H9 (cell line): ENCODE measurements around the gene AFF2. TPM values are rescaled to one million over a fixed set of nuclear protein-coding genes. Genes with fewer than 3 reads are reported as not detected.
A peak's percentile ranks its signal among the peaks of the same experiment; 100 is the strongest.

Source experiments
- DNase-seq: peaks from one replicate; pipeline ENCODE4 v3.0.0-alpha.2; 2017
- H2AFZ ChIP-seq: one replicate; pipeline ENCODE4 v1.6.1; 2013; ENCODE audit warnings: mild to moderate bottlenecking, low read length, control low read depth, moderate library complexity
- H2AK5ac ChIP-seq: 2 replicates; pipeline ENCODE4 v1.6.1; 2013; ENCODE audit warnings: low read length, control low read depth, mixed read lengths; ENCODE audit not compliant: insufficient read length
- H2BK120ac ChIP-seq: one replicate; pipeline ENCODE4 v1.6.1; 2013; ENCODE audit warnings: low read depth, mild to moderate bottlenecking, low read length, control low read depth, inconsistent platforms; ENCODE audit not compliant: poor library complexity, severe bottlenecking
- H2BK12ac ChIP-seq: 2 replicates; pipeline ENCODE4 v1.6.1; 2013; ENCODE audit warnings: low read length, control low read depth, mixed read lengths, low read depth; ENCODE audit not compliant: insufficient read length
- H2BK15ac ChIP-seq: 2 replicates; pipeline ENCODE4 v1.6.1; 2013; ENCODE audit warnings: low read depth, low read length, control low read depth
- H2BK20ac ChIP-seq: one replicate; pipeline ENCODE4 v1.6.1; 2013; ENCODE audit warnings: low read depth, mild to moderate bottlenecking, low read length, control low read depth, inconsistent platforms; ENCODE audit not compliant: poor library complexity, severe bottlenecking
- H2BK5ac ChIP-seq: 2 replicates; pipeline ENCODE4 v1.6.1; 2013; ENCODE audit warnings: low read length, control low read depth, mixed read lengths; ENCODE audit not compliant: insufficient read length
- H3K14ac ChIP-seq: 2 replicates; pipeline ENCODE4 v1.6.1; 2013; ENCODE audit warnings: low read length, control low read depth; ENCODE audit not compliant: insufficient read depth
- H3K18ac ChIP-seq: 2 replicates; pipeline ENCODE4 v1.6.1; 2013; ENCODE audit warnings: low read depth, mild to moderate bottlenecking, mixed read lengths, low read length, control low read depth; ENCODE audit not compliant: insufficient read length
- H3K23ac ChIP-seq: 2 replicates; pipeline ENCODE4 v1.6.1; 2013; ENCODE audit warnings: low read length, control low read depth, mixed read lengths, low read depth; ENCODE audit not compliant: insufficient read length
- H3K23me2 ChIP-seq: 2 replicates; pipeline ENCODE4 v1.6.1; 2013; ENCODE audit warnings: low read depth, mild to moderate bottlenecking, mixed read lengths, low read length, control low read depth; ENCODE audit not compliant: insufficient read length, poor library complexity, severe bottlenecking
- H3K27ac ChIP-seq: 2 replicates; pipeline ENCODE4 v1.5.1; 2013; ENCODE audit warnings: low read length, control low read depth, mixed read lengths, low read depth; ENCODE audit not compliant: insufficient read length
- H3K27me3 ChIP-seq: 2 replicates; pipeline ENCODE4 v1.6.1; 2013; ENCODE audit warnings: low read length, control low read depth, inconsistent platforms; ENCODE audit not compliant: insufficient read depth
- H3K4ac ChIP-seq: 2 replicates; pipeline ENCODE4 v1.6.1; 2013; ENCODE audit warnings: low read depth, mild to moderate bottlenecking, control low read depth, inconsistent platforms, low read length, moderate library complexity
- H3K4me1 ChIP-seq: 2 replicates; pipeline ENCODE4 v1.6.1; 2013; ENCODE audit warnings: low read length, control low read depth, inconsistent platforms; ENCODE audit not compliant: insufficient read depth
- H3K4me2 ChIP-seq: 2 replicates; pipeline ENCODE4 v1.6.1; 2013; ENCODE audit warnings: low read length, control low read depth, mixed read lengths; ENCODE audit not compliant: insufficient read length, insufficient read depth
- H3K56ac ChIP-seq: 2 replicates; pipeline ENCODE4 v1.6.1; 2013; ENCODE audit warnings: low read depth, mild to moderate bottlenecking, mixed read lengths, low read length, control low read depth; ENCODE audit not compliant: insufficient read length
- H3K79me1 ChIP-seq: 2 replicates; pipeline ENCODE4 v1.6.1; 2013; ENCODE audit warnings: low read depth, mild to moderate bottlenecking, moderate library complexity, low read length, control low read depth, inconsistent platforms; ENCODE audit not compliant: insufficient read depth, poor library complexity, severe bottlenecking
- H3K79me2 ChIP-seq: 2 replicates; pipeline ENCODE4 v1.6.1; 2013; ENCODE audit warnings: low read length, control low read depth, inconsistent platforms; ENCODE audit not compliant: insufficient read depth
- H3K9ac ChIP-seq: 2 replicates; pipeline ENCODE4 v1.6.1; 2013; ENCODE audit warnings: low read length, control low read depth, mixed read lengths; ENCODE audit not compliant: insufficient read length; ENCODE audit errors: extremely low read depth
- H3K9me3 ChIP-seq: one replicate; pipeline ENCODE4 v1.6.1; 2013; ENCODE audit warnings: low read depth, low read length, inconsistent platforms; ENCODE audit not compliant: control insufficient read depth
- H3T11ph ChIP-seq: one replicate; pipeline ENCODE4 v1.6.1; 2013; ENCODE audit warnings: mild to moderate bottlenecking, low read length, control low read depth, inconsistent platforms
- H4K20me1 ChIP-seq: one replicate; pipeline ENCODE4 v1.6.1; 2013; ENCODE audit not compliant: control insufficient read depth, insufficient read length, insufficient read depth
- H4K5ac ChIP-seq: 2 replicates; pipeline ENCODE4 v1.6.1; 2013; ENCODE audit warnings: low read depth, mild to moderate bottlenecking, mixed read lengths, low read length, control low read depth; ENCODE audit not compliant: insufficient read length
- H4K8ac ChIP-seq: replicated peaks from 2 replicates; pipeline ENCODE4 v1.6.1; 2013; ENCODE audit warnings: low read length, control low read depth, mixed read lengths, low read depth; ENCODE audit not compliant: insufficient read length
- H4K91ac ChIP-seq: 2 replicates; pipeline ENCODE4 v1.6.1; 2013; ENCODE audit warnings: low read depth, mild to moderate bottlenecking, moderate library complexity, mixed read lengths, low read length, control low read depth; ENCODE audit not compliant: insufficient read length
- H3K27ac Mint-ChIP-seq, 3 experiments: 2 replicates in 2 of 3; 3 replicates in 1 of 3; pipeline ENCODE4 v1.8.0; 2020 to 2021; ENCODE audit warnings: mixed read lengths in 3 of 3, mild to moderate bottlenecking in 1 of 3, moderate library complexity in 1 of 3
- H3K27me3 Mint-ChIP-seq: 2 replicates; pipeline ENCODE4 v1.8.0; 2021; ENCODE audit warnings: low read depth, mild to moderate bottlenecking, moderate library complexity, mixed read lengths
- H3K36me3 Mint-ChIP-seq, 3 experiments: 2 replicates in 2 of 3; 3 replicates in 1 of 3; pipeline ENCODE4 v1.8.0; 2020 to 2021; ENCODE audit warnings: low read depth in 3 of 3, mixed read lengths in 3 of 3; ENCODE audit not compliant: insufficient read depth in 1 of 3
- H3K4me1 Mint-ChIP-seq, 2 experiments: 2 replicates each; pipeline ENCODE4 v1.8.0; 2020; ENCODE audit warnings: mixed read lengths in 2 of 2
- H3K4me3 Mint-ChIP-seq, 2 experiments: 2 replicates in 1 of 2; 3 replicates in 1 of 2; pipeline ENCODE4 v1.8.0; 2020 to 2021; ENCODE audit warnings: mild to moderate bottlenecking in 2 of 2, mixed read lengths in 2 of 2, moderate library complexity in 1 of 2
- H3K9me3 Mint-ChIP-seq, 2 experiments: 2 replicates in 1 of 2; 3 replicates in 1 of 2; pipeline ENCODE4 v1.8.0; 2020; ENCODE audit warnings: mild to moderate bottlenecking in 2 of 2, mixed read lengths in 2 of 2, moderate library complexity in 1 of 2
- WGBS: extraction: QIAGEN DNeasy Blood & Tissue Kit; methylation state at CpG from one replicate; pipeline ENCODE4 v1.1.7; 2013; ENCODE audit warnings: missing lambda C conversion rate, low lambda C conversion rate, mixed read lengths; ENCODE audit not compliant: insufficient read length; ENCODE audit errors: extremely low coverage; 5-methylcytosine and 5-hydroxymethylcytosine counted together
- total RNA-seq: library from RNA; stranded (reverse); gene quantifications from 2 replicates; pipeline ENCODE4 v1.2.1, GENCODE V29; 2021
- TF ChIP-seq, protein P1 (sequence below): fragments of 200-600 bp; sonication (generic); conservative IDR thresholded peaks from 3 replicates; pipeline ENCODE4 v1.8.0; 2021; ENCODE audit warnings: antibody characterized with exemption, mild to moderate bottlenecking

The AFF2 gene
- total RNA-seq, 1 experiment from 2014 or later: 14.6 TPM

DNA sequence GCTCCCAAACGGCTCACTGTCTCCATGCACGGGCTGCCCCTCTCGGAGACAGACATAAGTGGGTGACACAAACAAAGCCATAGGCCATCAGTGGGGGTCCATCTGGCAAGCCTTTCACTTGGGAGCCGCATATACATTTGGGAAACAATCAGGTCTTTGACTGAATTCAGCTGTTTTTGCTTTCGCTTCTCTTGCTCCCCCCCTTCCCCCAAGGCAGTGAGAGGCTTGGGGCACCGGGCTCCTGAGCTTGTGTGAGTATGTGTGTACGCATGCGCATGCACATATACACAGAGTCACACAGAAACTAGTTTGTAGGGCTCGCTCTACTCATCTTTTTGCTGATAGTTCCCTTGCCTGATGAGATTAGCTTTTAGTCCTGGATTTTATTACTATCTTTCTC is 284.4 kb downstream of the AFF2 start:
- Histone ChIP-seq H4K8ac (no peak overlapping the region), H3K79me2 (no peaks in the 10 kb centered on the region), H3K18ac (no peak overlapping the region), H2BK12ac (no peak overlapping the region), H3K27me3 (no peaks in the 10 kb centered on the region), H3K4me2 (no peak overlapping the region), H3K9ac (no peak overlapping the region), H2BK15ac (no peak overlapping the region), H3K4me1 (no peaks in the 10 kb centered on the region; the same call in 1 of the 2 replicates), H3K14ac (no peak overlapping the region), H2BK20ac (no peak overlapping the region), H2AK5ac (no peak overlapping the region), H3K9me3 (peaks cover 24% of the 10 kb centered on the region), H3K56ac (no peak overlapping the region), H2BK120ac (no peak overlapping the region), H3K23ac (no peak overlapping the region), H2AFZ (no peak overlapping the region), H3K79me1 (no peaks in the 10 kb centered on the region), H3T11ph (no peak overlapping the region), H4K20me1 (no peaks in the 10 kb centered on the region), H4K5ac (no peak overlapping the region), H4K91ac (no peak overlapping the region), H3K27ac (no peak overlapping the region), H3K4ac (no peak overlapping the region), H2BK5ac (no peak overlapping the region), H3K23me2 (no peaks in the 10 kb centered on the region)
- Mint-ChIP-seq H3K36me3 (peaks cover 0 to 2% (median 0%) of the 10 kb centered on the region in 3 experiments; a peak in 3 of 7 replicates), H3K4me1 (peaks cover 13 to 20% of the 10 kb centered on the region in 2 experiments), H3K4me3 (no peak overlapping the region), H3K27ac (0 out of 7 replicates have a peak overlapping the region, but pooled peaks of 1 of the 3 experiments have one; percentile 31), H3K9me3 (peaks cover 53 to 57% of the 10 kb centered on the region in 2 experiments), H3K27me3 (no peaks in the 10 kb centered on the region)
- DNase-seq: no peak
- TF ChIP-seq, protein P1, sequence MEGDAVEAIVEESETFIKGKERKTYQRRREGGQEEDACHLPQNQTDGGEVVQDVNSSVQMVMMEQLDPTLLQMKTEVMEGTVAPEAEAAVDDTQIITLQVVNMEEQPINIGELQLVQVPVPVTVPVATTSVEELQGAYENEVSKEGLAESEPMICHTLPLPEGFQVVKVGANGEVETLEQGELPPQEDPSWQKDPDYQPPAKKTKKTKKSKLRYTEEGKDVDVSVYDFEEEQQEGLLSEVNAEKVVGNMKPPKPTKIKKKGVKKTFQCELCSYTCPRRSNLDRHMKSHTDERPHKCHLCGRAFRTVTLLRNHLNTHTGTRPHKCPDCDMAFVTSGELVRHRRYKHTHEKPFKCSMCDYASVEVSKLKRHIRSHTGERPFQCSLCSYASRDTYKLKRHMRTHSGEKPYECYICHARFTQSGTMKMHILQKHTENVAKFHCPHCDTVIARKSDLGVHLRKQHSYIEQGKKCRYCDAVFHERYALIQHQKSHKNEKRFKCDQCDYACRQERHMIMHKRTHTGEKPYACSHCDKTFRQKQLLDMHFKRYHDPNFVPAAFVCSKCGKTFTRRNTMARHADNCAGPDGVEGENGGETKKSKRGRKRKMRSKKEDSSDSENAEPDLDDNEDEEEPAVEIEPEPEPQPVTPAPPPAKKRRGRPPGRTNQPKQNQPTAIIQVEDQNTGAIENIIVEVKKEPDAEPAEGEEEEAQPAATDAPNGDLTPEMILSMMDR: no peak
- no CpG with 5 or more reads among the region's 9 CpGs for WGBS
